Stimulated activated CD4-positive, alpha-beta T cell treated with anti-CD3 and anti-CD28 coated beads, Interleukin-15, amount 100 ng/mL, for 1 hour (primary cell): ENCODE measurements around the gene ABCA3.
"Not testable (repeated sequence)": the region's sequence is repeated elsewhere in the genome, so short reads cannot be mapped to it uniquely, and the experiment has no call there.

Source experiments
- DNase-seq, 2 donors: peaks; one replicate each; pipeline ENCODE4 v3.0.0-alpha.2; 2020; ENCODE audit warnings: low read depth in 1 of 2, low spot score in 1 of 2

ABCA3 gene

DNA sequence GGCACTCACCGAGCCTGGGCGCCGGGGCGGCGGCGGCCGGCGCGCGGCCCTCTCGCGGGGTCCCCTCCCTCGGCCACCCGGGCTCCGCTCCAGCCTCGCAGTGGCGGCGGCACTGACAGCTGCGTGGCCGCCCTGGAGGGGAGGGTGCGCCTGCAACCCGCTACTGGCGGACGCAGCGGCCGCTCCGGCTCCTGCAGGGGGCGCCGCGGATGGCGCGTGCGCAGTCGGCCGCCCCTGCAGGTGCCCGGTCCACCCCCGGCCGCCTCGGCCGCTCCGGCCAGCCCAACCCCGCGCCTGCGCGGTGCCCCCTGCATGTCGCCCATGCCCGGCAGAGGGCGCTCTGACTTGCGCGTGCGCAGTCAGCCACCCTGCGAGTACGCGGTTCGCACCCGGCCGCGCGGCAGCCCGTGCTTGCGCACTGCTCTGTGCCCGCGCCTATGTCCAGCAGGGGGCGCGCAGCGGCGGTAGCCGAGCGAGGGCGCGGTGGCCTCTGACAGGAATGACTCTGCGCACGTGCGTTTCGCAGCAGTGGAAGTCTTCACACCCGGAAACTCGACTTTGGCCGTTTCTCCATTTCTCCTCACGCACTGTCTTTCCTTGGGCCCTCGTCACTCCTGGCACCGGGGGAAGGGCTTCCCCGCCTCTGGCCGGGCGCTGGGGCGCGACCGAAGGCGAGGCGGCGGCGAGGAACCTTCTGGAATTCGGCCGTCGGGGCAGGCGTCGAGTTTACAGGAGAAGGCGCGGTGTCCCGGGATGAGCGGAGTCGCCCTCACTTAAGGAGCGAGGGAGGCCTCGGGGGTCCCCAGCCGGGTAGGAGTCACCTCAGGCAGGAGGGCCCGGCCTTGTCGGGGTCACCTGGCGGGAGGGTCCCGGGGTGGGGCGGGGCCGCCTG, at the start of gene ABCA3:
ABCA3 (minus strand) TSS at position 165 of the 892 bp plus-strand sequence. CDS start 14,262 bp downstream, outside the sequence.
- peak; percentile 90 to 94 for DNase-seq

- DNase-seq = no peak
Observed at GRCh38 chr16:2388875-2389433, 48.4 kb upstream of the ABCA3 start.

- no peak for DNase-seq
Observed at GRCh38 chr16:2388139-2388874, 47.8 kb upstream of the ABCA3 start.

- DNase-seq = no peak
Observed at GRCh38 chr16:2386990-2387389, 46.5 kb upstream of the ABCA3 start.

- not testable (repeated sequence) for DNase-seq
Observed at GRCh38 chr16:2385982-2386381, 45.5 kb upstream of the ABCA3 start.

DNA sequence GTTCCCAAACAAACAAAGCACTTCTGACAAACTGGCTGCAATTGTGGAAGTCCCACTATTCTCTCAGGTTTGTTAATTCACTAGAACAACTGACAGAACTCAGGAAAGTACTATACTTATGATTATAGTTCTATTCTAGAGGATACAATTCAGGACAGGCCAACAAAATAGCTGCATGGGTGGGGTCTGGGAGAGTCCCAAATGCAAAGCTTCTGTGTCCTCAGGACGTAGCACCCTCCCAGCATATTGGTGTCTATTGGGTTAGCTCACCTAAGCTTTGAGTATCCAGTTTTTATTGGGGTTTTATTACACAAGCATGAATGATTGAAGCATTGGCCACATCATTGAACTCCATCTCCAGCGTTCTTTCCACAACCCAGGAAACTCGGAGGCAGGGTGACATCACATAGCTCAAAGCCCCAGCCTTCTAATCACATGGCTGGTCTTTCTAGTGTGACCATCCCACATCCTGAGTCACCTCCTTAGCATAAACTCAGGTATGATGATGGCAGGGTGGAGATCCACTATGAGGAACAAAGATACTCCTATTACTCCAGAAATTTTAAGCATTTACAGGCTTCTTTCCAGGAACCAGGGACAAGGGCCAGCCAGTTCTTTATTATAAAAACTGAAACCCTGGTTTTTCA, 44.8 kb upstream of the ABCA3 start:
- no peak for DNase-seq

- no peak for DNase-seq
Observed at GRCh38 chr16:2384426-2384825, 43.9 kb upstream of the ABCA3 start.

DNA sequence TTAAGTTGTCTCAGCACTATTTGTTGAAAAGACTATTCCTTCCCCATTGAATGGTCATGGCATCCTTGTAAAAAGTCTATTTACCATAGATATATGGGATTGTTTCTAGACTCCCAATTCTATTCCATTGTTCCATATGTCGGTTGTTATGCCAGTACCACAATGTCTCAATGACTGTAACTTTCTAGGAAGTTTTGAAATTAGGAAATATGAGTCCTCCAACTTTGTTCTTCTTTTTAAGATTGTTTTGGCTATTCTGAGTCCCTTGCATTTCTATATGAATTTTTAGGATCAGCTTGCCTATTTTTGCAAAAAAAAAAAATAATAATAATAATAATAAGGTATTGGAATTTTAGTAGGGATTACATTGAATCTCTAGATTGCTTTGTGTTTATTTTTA, 43.0 kb upstream of the ABCA3 start:
- DNase-seq = no peak

GRCh38 chr16:2374644-2375043, 34.1 kb upstream of the ABCA3 start:
- no peak for DNase-seq

DNA sequence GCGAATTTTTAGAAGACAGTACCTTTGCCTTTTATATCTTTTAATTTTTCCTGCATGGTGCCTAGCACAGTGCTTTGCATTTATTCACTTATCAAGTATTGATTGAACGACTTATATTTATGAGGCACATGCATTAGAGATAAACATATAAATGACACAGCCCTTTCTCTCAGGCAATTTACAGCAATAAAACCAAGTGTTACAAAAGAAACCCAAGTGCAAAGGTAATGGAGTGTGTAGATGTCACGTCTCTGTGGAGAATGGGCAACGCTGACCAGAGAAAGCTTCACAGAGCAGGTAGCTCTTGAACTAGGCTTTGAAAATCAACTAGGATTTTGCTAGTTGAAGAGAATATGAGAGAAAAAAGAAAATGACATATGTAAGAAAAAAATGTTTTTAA, 32.6 kb upstream of the ABCA3 start:
- DNase-seq = no peak

DNA sequence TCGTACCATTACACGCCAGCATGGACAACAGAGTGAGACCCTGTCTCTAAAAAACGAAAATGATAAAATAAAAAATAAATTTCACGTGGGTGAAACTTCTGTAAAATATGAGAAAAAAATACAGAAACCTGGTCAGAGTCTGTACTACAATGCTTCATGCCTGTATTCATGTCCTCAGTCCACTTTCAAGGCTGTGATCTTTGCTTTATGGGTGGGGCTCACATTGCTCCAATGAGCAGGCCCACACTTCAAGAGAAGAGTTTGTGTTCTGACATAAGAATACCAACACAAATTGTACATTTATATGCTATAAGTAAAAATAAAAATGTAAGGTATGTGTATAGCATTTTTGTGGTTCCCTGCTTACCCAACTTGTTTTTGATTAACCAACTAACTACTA, 32.2 kb upstream of the ABCA3 start:
- no peak for DNase-seq

DNA sequence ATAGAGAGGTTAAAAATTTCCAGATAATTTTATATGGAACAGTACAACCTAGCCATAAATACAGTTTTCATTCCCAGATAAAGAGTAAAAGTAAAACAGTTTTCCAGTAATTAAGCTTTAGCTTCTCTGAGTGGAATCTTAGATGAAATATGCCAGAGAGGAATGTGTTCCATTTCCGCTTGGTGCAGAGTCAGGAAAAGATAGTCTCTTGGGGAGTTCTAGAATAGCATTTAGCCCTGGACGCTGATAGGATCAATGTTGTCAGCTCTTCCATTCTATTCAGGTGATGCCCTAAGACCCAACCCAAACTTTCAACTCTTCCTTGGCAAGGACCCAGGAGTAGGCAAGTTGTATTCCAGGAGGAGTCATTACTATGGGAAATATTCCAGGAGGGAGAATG, 30.9 kb upstream of the ABCA3 start:
- no peak for DNase-seq

DNA sequence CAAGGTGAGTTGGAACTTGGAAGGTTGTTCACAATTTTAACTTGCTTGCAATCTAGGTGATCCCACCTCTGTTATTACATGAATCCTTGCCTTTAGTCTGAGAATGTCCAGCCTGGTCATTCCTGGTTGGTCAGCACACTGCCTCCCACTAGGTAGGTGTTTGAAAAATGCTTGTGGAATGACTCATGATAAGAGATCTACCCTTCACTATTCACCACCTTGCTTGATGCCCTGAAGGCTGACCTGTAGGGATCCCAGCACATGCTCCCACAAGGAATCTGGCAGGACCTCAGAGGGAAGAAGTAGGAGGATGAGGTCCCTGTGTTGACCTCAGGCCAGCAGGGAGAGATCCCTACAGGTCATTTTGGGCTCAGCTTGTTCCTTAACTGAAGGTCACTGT, 30.2 kb upstream of the ABCA3 start:
- DNase-seq = no peak

GRCh38 chr16:2366660-2367309, 26.3 kb upstream of the ABCA3 start:
- DNase-seq = no peak

GRCh38 chr16:2365397-2366294, 25.1 kb upstream of the ABCA3 start:
- DNase-seq = no peak

GRCh38 chr16:2364638-2365210, 24.2 kb upstream of the ABCA3 start:
- no peak for DNase-seq

- no peak for DNase-seq
Observed at GRCh38 chr16:2362218-2362617, 21.7 kb upstream of the ABCA3 start.

DNA sequence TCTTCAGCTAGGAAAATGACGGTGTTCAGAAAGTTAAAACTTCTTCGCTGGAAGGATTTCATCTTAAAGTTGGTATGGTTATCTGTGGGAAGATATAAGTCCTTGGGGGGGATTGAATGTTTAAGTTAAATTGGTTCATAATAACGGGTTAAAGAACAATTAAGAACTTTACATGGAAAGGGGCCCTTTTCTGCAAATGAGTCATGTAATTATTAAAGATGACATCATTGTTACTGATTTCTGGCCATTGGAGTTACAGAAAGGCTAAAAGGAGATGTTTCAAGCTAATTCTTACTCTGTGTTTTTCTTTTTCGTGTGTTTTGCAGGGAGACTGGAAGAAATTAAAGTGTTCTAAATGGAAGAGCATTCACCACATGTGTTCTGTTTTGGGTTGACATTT, 20.6 kb upstream of the ABCA3 start:
- DNase-seq = no peak

DNA sequence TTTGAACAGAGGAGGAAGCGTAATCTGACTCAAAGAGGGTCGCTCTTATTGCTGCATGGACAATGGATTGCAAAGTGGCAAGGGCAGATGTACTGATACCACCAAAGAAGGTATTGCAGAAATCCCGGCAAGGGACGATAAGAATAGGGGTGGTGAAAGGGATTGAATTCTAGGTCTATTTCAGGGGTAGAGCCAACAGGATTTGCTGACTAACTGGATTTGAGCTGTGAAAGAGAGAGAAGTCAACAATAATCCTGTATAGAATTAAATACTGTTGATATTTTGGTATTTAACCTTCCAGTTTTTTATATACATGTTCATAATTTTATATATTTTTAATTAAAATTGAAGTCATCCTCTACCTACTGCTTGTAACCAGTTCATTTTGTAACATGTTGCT, 19.4 kb upstream of the ABCA3 start:
- DNase-seq = no peak

GRCh38 chr16:2358811-2359210, 18.3 kb upstream of the ABCA3 start:
- DNase-seq = no peak
